Upper lobe of left lung (tissue), 4 donors: ENCODE measurements around the gene ENO3.
"Not testable (repeated sequence)": the region's sequence is repeated elsewhere in the genome, so short reads cannot be mapped to it uniquely, and the experiment has no call there.

ENCODE experiments used
- EP300 ChIP-seq, 4 donors: sonication (generic); formaldehyde crosslinking; IDR thresholded peaks; one replicate each; pipeline ENCODE4 v1.5.1; 2017; ENCODE audit warnings: antibody characterized with exemption in 4 of 4, control low read depth in 2 of 4
- POLR2A ChIP-seq, 4 donors: fragments of 450-650 bp; IDR thresholded peaks; one replicate each; pipeline ENCODE4 v1.5.1; 2016 to 2017; ENCODE audit warnings: antibody characterized with exemption in 4 of 4, mild to moderate bottlenecking in 2 of 4
- TF ChIP-seq, protein P1 (sequence below), 6 experiments: fragments of 450-650 bp in 4 of 6; fragments of 200-600 bp in 2 of 6; sonication (generic) in 2 of 6; IDR thresholded peaks; one replicate each; pipeline ENCODE4 v1.5.1; 2016 to 2019; ENCODE audit warnings: antibody characterized with exemption in 6 of 6

DNA sequence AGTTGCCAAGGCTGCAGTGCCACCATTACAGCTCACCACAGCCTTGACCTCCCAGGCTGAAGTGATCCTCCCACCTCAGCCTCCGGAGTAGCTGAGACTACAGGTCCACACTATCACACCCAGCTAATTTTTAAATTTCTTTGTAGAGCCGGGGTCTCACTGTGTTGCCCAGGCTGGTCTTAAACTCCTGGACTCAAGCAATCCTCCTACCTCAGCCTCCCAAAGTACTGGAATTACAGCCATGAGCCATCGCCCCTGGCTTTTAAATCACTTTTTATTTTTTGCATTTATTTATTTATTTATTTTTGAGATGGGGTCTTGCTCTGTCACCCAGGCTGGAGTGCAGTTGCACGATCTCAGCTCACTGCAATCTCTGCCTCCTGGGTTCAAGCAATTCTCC lies 36.4 kb upstream of the ENO3 start:
- TF ChIP-seq POLR2A, EP300 (IDR thresholded peaks at IDR 0.05): not testable (repeated sequence)
- TF ChIP-seq, protein P1, sequence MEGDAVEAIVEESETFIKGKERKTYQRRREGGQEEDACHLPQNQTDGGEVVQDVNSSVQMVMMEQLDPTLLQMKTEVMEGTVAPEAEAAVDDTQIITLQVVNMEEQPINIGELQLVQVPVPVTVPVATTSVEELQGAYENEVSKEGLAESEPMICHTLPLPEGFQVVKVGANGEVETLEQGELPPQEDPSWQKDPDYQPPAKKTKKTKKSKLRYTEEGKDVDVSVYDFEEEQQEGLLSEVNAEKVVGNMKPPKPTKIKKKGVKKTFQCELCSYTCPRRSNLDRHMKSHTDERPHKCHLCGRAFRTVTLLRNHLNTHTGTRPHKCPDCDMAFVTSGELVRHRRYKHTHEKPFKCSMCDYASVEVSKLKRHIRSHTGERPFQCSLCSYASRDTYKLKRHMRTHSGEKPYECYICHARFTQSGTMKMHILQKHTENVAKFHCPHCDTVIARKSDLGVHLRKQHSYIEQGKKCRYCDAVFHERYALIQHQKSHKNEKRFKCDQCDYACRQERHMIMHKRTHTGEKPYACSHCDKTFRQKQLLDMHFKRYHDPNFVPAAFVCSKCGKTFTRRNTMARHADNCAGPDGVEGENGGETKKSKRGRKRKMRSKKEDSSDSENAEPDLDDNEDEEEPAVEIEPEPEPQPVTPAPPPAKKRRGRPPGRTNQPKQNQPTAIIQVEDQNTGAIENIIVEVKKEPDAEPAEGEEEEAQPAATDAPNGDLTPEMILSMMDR (IDR thresholded peaks at IDR 0.05) = not testable (repeated sequence)
